ENCODE data around the gene CDK18.

DNA sequence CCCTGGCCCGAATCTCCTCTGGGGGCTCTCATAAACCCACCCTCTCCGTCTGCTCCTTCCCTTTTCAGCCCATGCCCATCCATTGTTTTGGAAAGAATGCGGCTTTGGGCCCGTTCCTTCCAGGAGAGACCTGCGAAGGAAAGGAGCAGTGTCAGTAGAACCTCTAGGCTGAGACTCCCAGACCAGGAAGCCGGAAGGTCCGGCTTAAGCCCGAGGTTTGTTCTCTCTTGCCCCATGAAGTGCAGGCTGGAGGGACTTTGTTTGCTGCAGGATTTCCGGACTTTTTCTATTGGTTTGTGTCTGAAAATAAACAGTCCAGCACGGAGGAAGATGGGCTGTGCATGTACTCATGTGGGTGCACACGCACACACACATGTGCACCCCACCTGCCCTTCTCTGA is 77.6 kb downstream of the CDK18 start:
- TF ChIP-seq ELF4 (IDR thresholded peaks at IDR 0.05) (no peak), LEF1 (IDR thresholded peaks at IDR 0.05; ENCODE audit: borderline replicate concordance) (no peak), TARDBP (IDR thresholded peaks at IDR 0.05) (no peak), SUZ12 (IDR thresholded peaks at IDR 0.05) (no peak), ARNT (IDR thresholded peaks at IDR 0.05) (no peak)
